NCI-H2171 (cell line): ENCODE data around the gene TMA7.

ENCODE experiments used
- DNase-seq: peaks from one replicate; lab custom pipeline; 2025; lab: John Stamatoyannopoulos, UW

TMA7 gene

DNA sequence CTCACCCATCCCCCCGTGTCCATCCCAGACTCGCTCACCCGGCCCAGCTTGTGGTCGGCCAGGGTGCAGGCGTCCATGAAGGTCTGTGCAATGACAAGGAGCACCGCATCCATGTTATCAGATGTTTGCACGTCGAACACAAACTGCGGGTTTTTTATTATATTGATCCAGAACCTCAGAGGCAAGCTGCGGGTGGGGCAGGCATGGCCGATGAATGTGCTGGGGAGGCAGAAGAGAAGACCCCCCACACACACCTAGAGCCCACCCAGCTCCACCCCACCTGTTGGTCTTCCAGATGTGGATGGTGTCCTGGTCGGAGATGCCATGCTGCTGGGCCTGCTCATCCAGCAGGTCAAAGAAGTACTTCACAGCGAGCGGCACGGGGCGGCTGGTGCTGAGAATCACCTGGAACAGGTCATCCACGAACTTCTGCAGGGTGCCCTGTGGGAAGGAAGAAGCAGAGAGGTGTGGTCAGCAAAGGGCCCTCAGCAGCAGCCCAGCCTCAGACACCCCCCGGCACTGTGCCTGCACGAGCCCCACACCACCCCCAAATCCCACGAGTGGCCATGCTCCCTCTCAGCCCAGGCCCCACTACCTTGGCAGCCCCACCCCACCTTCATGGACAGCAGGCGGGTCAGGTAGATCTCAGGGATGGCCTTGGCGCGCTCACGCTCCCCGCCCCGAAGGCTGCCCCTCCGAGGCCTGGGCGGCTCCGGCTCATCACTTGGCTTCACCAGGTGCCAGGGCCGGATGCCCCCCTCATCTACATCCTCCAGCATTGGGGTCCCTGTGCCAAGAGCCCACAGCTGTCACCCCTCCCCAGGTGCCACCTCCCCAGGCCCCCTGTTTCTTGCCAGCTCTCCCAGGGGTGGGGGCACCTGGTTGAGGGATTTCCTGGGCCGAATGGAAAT lies 30.5 kb upstream of the TMA7 start:
- no peak for DNase-seq

DNA sequence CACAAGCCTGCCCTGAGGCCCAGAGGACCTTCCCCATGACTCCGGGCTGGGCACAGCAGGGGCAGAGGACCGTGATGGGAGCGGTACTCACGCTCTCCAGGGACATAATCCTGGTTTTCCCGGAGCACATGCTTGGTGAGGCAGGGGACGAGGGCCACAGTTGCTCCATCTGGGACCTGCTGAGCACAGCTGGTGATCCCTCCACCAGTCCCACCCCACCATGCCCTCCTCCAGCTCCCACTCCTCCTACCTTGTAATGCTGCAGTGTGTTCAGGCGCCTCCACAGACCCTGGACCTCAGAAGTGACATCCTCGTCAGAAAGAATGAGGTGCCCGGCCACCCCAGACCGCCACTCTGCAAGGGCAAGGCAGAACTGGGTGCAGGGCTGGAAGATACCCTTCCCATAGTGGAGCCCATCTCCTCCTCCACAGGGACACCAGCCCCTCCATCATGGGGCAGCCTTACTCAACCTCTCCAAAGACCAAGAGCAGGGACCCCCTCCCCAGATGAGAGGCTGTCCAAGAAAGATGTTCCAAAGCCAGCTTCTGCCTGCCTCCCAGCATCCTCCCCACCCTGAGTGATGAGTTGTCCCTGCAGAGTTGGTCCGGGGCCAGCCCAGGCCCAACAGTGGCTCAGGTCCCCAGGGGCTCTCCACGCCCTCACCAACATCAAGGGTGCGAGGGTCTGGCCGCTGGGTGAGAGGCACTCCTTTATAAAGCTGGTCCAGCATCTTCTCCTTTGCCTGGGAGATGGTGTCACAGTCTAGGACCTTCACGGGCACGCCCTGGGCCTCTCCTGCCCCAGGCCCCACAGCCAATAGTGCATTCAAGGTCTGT lies 29.6 kb upstream of the TMA7 start:
- no peak for DNase-seq

DNA sequence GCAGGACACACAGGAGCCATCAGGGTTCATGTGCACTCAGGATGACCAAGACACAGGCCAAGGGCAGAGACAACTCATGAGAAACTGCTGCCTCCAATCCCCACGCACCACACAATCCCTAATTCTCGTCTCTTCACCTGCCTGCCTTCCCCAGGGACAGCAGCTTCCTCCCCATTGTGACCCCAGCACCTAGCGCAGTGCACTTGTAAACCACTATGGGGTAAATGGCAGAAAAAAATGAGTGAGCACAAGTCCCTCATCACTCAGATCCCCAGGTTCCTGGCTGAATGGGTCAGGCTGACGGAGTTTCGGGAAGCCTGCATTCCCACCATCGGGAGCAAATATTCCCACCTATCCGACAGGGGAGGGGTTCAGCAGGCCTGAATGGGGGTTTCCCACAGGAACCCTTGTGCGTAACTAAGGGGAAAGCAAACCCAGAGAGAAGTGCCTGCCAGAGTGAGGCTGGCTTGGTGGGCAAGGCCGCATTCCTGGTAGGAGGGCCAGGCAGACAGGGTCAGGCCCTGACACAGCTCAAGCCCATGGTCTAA lies 28.9 kb upstream of the TMA7 start:
- DNase-seq = no peak

DNA sequence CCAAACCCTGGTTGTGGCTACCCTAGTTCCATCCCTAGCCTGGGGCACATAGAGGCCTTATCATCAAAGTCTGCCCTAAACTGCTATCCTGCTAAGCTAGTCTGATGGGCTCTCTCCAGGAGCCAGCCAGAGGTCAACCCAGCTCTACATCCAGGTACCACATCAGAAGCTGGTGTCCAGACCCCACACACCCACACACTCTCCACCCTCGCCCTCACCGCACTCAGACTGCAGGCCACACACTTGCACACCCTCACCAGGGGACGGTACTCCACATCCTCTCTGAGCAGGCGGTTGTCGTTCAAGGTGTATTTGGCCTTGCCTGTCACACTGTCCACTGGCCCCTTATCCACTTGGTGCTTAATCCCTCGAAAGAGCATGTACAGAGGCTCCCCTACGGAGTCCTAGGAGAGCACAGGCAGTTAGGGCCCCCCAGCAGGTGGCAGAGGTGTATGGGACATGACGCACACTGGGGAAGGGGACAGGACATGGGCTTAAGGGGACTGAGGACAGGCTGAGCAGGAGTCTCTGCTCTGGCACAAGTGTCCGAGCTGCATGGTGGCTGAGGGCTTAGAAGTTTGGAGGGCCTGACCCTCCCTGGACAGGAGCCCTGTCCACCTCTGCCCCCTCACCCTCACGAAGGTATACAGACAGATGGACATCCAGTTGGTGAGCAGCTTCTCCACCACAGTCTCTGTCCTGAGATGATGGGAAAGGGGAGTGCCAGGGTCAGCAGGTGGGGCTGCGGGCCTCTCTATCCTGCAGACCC lies 28.3 kb upstream of the TMA7 start:
- no peak for DNase-seq

DNA sequence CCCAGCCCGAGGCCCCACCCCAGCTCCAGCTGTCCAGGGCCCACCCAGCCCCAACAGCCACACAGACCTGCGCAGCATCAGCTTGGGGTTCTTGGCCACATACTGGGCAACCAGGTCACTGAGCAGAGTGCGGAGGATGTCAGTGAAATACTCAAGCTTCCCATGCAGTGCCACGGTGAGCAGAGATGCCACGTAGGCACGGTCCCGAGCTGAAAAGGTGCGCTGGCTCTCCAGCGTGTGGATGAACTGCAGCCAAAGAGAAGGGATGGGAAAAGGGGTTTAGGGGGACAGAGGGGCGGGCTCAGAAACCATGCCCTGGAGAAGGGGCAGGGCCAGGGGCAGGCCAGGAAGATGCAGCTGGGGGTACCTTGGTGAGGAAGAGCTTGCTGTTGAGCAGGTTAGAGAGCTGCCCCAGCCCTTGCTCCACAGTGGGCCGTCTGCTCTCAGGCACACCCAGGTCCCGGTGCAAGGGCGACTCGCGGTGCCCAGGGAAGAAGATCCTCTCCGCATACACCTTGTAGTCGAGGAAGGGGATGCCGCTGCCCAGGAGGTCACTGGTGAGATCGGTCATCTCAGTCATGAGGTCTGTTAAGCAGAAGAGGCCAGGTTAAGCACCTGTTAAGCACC lies 27.6 kb upstream of the TMA7 start:
- no peak for DNase-seq

DNA sequence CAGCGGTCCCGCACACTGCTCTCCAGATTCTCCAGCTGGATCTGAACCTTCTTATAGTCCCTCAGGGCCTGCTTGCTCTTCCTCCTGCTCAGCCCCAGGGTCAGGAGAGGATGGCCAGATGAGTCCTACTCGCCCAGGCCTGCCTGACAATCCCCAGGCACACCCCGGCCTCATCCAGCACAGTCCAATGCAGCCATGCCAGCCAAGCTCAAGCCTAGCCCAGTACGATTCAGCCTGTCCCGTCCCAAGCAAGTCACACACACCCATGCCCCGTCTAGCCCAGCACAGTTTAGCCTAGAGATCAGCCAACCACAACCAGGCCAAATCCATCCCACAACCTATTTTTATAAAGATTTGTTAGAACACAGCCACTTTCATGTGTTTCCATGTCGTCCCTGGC lies 27.0 kb upstream of the TMA7 start:
- DNase-seq = no peak

DNA sequence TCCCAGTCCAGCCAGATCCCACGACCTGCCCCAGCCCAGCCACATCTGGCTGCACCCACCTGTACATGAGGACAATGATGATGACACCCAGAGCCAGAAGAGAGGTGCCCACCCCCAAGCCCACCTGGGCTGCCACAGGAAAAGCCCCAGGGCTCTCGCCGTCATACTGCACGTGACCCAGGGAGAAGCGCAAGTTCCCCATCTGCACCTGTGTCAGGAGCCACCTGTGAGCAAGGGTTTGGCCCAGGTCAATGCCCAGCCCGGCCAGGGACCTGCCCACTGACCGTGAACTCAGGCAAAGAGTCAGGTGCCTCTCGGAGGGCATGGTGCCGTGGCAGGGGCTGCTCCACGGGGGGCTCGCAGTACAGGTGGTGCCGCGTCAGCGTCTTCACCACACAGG lies 26.4 kb upstream of the TMA7 start:
- no peak for DNase-seq

DNA sequence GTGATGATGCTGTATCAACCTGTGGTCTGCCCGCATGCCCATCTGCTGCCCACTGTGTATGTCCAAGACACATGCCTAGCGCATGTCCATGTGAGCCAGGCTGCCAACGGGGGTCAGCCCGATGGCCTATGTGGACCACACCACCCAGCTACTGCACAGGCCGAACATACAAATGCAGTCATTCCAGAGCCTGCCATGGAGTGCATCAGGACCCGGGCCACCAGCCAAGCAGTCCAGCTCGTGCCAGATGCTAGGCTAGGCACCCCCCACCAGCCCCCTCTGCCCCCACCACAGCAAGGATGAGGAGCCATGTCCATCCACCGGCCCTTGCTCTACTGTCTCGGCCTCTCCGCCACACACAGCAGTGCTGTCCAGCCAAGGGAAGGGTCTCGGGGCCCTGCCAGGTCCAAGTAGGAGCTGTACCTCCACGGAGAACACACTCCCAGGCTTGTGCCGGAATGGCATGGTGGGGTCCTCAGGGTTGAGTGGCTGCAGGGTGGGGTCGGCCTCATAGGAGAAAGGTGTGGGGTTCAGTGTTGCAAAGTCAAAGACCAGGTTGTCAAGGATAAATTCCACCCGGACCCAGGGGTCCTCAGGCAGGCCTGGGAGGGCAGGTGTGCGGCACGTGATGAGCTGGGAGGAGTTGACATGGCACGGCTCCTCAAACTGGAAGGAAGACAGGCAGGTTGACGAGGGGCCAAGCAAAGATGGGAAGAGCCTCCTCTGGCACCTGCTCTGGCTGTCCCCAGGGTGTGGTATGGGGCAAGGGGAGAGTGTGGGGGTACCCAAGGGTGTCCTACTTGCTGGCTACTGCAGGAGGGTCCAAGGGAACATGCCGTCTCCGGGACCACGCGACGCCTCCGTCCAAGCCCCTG lies 25.4 kb upstream of the TMA7 start:
- DNase-seq = no peak

DNA sequence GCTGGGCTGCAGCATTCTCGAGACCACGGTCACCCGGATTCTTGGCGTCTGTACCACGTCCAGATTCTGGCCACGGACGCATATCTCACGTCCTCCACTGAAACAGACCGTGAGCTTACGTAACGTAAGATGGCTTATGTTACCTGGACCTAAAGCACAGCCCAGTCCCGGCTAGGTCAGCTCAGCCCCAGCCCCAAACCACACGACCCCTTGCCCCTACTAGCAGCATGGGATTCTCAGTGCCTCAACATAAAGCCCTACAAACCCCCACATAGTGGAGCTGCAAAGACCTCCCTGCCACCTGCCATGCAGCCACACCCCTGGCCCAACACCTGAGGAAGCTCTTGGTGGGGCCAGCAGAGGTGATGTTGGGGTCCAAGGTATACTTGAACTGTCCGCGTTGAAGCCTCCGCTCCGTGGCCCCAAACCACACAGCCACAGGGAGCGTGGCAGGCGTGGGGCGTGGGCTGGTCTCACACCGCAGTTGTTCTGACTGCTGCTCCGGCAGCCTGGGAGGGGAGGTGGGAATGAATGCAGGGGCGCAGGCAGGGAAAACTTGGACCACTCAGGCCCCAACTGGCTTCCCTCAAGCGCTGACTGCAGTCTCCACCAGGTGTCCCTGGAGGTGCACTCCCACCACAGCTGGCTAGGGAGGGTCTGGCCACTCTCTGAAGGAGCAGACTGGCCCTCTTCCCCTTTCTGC lies 24.7 kb upstream of the TMA7 start:
- DNase-seq = no peak

DNA sequence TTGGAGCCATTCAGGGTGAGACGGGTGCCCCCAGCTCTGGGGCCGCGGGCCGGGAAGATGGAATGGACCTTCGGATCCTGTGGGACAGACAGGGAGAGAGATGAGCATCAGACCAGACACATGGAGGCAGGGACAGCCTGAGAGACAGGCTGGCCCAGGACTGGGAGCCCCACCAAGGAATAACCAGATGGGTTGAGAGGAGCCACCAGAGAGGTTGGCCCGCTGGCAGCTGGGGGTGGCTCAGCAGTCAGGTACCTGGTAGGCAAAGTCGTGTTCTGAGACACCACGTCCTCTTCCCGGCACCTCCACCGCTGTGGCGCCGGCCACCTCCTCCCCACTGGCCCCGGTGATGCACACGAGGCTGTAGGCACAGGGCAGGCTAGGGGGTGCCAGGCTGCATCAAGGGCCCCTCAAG lies 24.0 kb upstream of the TMA7 start:
- DNase-seq = no peak

DNA sequence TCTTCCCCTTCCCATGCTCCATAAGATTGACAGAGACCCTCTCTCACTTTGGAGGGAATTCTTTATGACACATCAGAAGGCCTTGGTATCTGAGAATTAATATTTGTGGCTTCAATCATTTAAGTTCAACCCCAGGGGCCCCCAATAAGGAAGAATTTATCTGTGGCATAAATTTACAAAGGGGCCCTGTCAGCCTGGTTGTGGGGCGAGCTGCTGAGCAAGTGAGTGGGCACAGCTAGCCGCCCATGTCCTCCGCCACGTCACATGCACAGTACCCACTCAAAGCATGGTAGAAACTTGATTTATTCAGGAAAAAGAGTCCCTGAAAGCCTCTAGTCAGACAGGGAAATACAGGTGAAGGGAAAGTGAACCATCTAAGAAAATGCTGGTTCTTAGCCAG lies 23.5 kb upstream of the TMA7 start:
- DNase-seq = no peak

DNA sequence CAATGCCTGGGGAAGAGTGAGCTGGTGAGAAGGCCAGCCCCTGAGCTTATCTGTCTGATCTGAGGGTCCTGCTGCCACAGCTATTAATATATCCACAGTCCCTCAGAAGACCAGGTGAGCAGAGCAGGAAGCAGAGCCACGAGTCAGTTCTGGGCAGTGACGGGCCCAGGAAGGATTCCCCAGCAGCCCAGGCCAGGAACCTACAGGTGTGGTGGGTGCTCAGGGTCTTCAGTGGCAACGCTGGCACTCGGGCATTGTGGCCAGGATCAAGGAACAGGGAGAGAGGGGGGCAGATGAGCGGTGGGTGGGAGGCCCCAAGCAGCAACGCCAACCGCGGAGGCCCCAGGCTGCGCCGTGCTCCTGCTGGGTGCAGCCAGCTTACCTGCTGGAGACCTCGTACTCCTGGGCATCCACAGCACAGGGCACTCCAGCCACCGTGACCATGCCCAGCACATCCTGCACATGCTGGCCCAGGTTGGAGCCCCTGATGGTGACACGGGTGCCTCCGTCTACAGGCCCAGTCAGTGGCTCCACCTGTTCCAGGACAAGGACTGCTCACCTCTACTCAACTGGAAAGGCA lies 22.4 kb upstream of the TMA7 start:
- no peak for DNase-seq

DNA sequence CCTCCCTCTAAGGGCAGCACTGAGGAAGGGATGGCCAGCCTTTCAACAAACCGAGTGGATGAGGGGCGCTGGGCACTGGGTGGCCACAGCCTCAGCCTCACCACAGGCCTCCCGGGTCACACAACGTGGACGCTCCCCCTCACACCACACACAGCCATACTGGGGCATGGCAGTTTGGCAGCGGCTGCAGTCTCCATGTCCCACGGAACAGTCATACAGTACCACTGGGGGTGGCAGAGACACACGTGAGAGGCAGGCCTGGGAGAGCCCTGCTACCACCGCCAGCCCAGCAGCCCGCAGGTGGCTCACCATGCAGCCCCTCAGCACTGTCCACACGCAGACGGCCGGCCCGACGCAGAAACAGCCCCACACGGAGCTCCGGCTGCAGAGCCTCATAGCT lies 21.9 kb upstream of the TMA7 start:
- no peak for DNase-seq

DNA sequence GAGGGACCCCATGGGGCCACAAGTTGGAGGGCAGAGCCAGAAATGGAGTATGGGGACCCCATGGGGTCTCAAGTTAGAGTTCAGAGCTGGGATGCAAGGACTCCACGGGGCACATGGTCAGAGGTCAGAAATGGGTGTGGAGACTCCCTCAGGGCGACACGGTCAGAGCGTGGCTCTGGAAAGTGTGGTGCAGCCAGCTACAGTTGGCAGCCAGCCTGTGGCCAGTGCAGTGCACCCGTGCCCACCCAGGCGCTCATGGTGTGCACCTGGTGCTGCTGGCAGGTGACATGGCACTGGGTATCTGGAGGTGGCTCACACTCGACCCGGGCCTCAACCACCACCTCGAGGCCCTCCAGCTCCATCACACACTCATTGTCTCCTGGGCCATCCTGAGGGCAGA lies 21.4 kb upstream of the TMA7 start:
- no peak for DNase-seq

DNA sequence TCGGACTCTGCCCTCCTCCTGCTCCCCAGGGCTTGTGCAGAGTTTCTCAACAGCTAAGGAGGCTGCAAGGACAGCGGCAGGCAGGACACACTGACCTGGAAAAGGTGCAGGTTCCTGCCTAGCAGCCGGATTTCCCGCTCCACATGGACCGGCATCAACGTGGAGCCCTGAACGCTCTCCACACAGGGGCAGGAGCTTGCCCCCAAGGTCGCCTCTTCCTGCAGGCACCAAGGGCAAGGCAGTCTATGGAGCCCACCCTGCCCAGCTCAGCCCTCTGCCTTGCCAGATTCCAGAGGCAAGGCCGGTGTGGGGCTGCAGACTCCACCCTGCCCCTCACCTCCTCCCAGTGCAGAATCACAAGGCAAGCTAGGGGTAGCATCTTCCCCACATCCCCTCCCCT lies 20.9 kb upstream of the TMA7 start:
- DNase-seq = no peak

DNA sequence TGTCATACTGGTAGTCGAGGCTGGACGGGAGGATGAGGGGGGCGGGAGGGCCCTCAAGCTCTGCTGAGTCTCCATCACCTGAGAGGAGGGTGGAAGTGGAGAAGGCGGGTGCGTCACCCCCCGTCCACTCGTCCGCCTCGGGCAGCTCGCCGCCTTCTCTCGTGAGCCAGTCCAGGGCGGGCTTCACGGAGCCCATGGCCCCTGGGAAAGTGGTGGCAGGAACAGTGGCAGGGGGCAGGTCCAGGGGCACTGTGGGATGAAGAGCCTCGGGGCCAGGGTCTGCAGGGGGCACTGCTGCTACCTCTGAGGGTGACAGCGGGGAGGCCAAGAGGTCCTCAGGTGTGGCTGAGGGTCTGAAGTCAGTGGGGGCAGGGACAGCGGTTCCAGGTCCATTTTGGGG lies 20.5 kb upstream of the TMA7 start:
- no peak for DNase-seq

DNA sequence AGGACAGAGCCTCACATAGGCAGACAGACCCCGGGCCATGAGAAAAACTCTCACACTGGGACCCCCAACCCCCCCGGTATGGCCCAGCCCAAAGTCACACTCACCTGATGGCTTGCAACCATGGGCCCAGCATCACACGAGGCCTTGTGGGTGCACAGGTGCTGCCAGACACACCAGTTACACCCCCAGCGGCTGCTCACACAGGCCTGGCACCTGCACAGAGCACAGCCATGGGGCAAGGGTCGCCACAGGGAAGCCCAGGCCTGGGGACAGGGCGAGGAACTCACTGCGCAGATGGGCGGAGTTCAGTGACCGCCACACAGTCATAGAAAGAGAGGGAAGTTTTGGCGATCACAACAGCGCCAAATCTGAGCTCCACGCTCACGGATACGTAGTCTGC lies 19.5 kb upstream of the TMA7 start:
- DNase-seq = no peak

DNA sequence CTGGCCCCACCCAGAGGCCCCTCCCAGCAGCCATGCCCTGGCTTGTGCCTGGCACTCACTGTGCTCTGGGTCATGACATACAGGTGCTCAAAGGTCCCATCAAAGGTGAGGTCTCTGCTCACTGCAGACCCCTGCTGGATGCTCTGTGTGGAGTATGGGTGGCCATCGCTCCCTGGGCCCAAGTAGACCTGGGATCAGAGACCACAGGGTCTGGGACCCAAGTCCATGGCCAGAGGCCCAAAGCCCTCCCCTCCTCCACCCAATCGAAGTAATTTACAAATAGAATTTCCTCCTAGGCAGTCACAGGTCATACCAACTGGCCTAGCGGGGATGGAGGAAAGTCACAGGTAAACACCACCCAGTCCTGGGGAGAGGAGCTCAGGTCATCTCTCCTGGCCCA lies 17.8 kb upstream of the TMA7 start:
- no peak for DNase-seq

DNA sequence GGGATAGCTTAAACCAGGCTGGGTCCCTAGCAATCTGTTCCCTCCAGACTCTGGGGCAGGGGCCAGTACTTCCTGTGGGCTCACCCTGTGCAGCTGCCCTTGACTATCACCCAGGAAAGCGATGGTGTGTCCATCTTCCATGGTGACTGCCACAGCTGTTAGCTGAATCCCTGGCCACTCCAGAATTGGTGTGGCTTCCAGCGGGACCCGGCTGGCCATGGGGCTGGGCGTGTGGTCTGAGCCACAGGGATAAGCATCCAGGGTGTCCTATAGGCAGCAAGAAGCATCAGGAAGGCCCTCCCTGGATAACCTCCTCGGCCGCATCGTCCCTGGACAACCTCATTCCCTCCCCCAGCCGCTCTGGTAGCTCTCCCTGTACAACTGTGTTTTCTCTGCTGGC lies 17.4 kb upstream of the TMA7 start:
- DNase-seq = no peak
